ENCODE results near the gene STAT5B. TPM values are rescaled to one million over a fixed set of nuclear protein-coding genes. Genes with fewer than 3 reads are reported as not detected.
"Not testable (repeated sequence)": the region's sequence is repeated elsewhere in the genome, so short reads cannot be mapped to it uniquely, and the experiment has no call there.

Gene STAT5B
- total RNA-seq, 1 donor from 2014 or later: 35.6 TPM

GRCh38 chr17:42233156-42233555 is 43.0 kb downstream of the STAT5B start:
- DNase-seq: no peak

GRCh38 chr17:42230225-42230624 is 46.0 kb downstream of the STAT5B start:
- no peak for DNase-seq

- peak; percentile 1 for DNase-seq
These were observed 48.1 kb downstream of the STAT5B start for GRCh38 chr17:42227849-42228700.

GRCh38 chr17:42225646-42226045 is 50.5 kb downstream of the STAT5B start:
- DNase-seq: no peak

- no peak for DNase-seq
These were observed 51.5 kb downstream of the STAT5B start for GRCh38 chr17:42224651-42225050.

GRCh38 chr17:42221886-42222745 is 54.1 kb downstream of the STAT5B start:
- no peak for DNase-seq

- DNase-seq: not testable (repeated sequence)
These were observed 56.9 kb downstream of the STAT5B start for GRCh38 chr17:42219280-42219679.

- no peak for DNase-seq
These were observed 62.0 kb downstream of the STAT5B start for GRCh38 chr17:42214156-42214555.

GRCh38 chr17:42212382-42212781 is 63.8 kb downstream of the STAT5B start:
- DNase-seq: no peak

- not testable (repeated sequence) for DNase-seq
These were observed 64.3 kb downstream of the STAT5B start for GRCh38 chr17:42211921-42212341.

- no peak for DNase-seq
These were observed 66.1 kb downstream of the STAT5B start for GRCh38 chr17:42210046-42210445.

- DNase-seq: not testable (repeated sequence)
These were observed 70.0 kb downstream of the STAT5B start for GRCh38 chr17:42206153-42206612.

GRCh38 chr17:42203354-42203753 is 72.8 kb downstream of the STAT5B start:
- DNase-seq: no peak

GRCh38 chr17:42202696-42203095 is 73.5 kb downstream of the STAT5B start:
- DNase-seq: no peak

- DNase-seq: no peak
These were observed 74.0 kb downstream of the STAT5B start for GRCh38 chr17:42202159-42202558.

- DNase-seq: no peak
These were observed 74.8 kb downstream of the STAT5B start for GRCh38 chr17:42201458-42201772.

GRCh38 chr17:42200706-42201457 is 75.3 kb downstream of the STAT5B start:
- no peak for DNase-seq

- DNase-seq: no peak
These were observed 76.7 kb downstream of the STAT5B start for GRCh38 chr17:42199416-42200011.

GRCh38 chr17:42198897-42199296 is 77.3 kb downstream of the STAT5B start:
- no peak for DNase-seq

GRCh38 chr17:42197564-42198156 is 78.5 kb downstream of the STAT5B start:
- no peak for DNase-seq

All from skin of body (tissue), 2 donors.